GM21529 (cell line): ENCODE data around the gene PIP4K2B.
A peak's percentile ranks its signal among the peaks of the same experiment; 100 is the strongest.

Experiments
- ATAC-seq: cut with Tn5 transposase; IDR thresholded peaks from one replicate; pipeline ENCODE4 v1.9.1; 2021; ENCODE audit not compliant: unreplicated experiment

The PIP4K2B gene

DNA sequence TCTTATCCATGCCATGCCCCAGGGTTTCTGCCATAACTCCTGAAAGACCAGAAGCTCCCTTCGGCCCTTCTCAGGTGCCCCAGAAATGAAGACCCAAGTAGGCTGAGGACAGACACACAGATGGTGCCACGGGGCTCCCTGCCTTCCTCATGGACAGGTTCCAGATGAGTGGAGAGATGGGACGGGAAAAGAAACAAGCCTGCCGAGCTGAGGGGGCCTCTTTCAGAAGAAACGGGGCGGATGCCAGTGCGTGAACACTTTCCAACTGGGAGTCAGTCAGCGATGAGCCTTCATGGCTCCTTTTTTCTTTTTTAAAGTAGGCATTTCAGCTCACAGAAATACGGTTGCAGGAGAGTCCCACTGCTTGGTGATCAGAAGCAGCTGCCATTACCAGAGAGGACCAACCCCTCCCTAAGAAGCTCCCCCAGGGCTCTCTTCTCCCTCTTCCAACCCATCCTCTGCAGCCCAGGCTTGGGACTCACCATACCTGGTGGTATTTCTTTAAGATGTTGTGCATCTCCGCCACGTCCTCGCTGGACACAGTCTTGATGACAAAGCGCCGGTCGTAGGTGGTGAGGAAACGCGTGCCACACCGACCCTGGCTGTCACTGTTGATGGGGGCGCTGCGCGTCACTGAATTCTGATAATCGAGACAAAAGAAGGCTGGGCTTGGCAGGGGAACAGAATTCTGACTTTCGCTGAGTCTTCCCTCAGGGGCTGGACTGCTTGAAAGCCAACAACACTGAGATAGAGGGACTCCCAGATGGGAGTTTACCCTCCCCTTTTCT, 19.2 kb downstream of the PIP4K2B start:
- ATAC-seq = no peak

DNA sequence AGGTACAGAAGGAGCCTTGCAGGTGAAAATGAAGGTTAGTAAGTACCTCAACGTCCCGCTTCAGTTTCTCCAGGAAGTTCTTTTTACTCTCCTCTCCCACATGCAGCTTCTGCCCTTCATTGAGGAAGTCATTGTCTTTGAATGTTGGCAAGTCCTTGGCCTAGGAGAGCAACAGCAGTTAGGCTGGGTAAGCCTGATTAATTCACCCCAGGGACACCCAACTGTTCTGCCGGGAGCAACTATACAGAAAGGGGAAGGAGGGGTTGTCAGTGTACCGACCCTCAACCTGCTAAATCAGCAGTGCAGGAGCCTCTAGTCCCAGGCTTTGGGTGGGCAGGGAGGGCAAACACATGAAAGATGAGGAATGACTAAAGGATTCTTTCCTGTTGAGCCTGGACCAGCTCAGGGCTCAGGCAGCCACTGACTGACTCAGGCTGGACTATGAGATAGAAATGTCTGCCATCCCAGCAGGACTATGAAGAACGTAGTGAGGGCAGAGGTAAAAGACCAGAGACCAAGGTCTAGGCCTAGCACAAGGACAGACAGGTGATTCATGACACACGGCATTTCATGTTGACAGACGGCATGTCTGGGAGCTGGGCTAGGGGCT, 21.6 kb downstream of the PIP4K2B start:
- ATAC-seq = no peak

DNA sequence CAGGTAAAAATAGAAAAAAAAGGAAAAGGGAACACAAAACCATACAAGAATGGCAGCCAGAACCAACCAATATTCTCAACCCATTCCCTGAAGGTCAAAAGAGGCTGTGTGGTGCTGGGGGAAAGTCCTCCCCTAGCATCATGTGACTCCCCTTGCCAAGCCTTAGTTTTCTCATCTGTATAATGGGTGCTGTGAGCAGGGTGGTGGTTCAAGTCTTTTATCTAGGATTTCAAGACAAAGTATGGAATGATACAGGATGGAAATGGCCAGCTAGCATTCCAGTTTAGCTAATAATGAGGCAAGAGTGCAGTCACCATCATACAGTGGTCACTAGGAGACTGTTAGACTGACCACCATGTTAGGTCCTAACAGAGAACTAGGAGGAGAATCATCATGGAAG, 26.1 kb downstream of the PIP4K2B start:
- ATAC-seq = no peak

DNA sequence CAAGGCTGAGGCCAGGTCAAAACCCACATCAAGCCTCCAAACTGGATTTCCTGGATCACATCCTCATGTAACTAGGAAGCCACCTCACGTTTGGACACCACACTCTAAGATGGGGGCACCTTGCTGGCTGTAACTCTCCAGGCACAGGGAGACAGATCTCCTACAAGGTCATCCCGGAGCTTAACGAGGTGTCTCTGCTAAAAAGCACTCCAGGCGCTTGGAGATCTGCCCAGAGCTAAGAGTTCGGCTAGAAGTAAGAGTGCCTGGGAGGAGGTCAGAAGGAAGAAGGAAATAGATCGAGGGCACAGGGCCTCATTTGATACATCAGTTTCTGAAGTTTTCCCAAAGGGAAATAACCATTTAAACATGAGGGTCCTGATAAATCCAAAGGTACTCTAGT, 30.9 kb downstream of the PIP4K2B start:
- ATAC-seq = no peak

DNA sequence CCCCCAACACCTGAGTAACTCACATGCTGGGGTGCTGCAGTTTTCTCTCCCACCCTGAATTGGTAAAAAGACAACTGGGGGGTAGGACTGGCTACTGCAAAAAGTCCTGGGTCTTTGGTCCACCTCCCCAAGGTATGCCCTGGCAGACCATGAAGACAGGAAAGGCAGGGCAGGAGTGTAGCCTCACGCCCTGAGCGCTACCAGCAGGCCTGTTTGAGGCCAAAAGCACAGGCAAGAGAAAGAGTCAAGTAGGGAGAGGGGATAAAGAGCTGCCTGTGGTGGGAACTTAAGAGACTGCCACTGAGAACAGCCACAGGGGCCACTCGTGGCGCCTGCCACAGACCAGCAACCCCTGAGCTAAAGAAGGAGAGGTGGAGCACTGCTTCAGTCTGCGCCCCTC, 33.0 kb downstream of the PIP4K2B start:
- ATAC-seq = no peak

DNA sequence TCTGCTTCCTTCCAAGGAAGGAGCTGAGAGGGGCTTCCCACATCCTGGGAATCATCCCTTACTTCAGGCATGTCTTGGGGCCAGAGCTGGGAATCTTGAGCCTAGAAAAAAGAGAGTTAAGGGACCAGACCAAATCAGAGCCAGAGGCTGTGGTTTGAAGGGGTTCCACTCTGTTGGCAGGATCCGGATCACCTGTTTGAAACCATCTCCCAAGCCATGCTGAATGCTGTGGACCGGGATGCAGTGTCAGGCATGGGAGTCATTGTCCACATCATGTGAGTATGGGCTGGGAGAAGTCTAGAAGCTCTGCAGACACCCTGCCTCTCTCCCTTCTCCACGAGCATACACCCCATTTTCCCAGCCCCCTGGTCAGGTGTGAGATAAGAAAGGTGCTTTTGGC, 37.1 kb downstream of the PIP4K2B start:
- no peak for ATAC-seq

DNA sequence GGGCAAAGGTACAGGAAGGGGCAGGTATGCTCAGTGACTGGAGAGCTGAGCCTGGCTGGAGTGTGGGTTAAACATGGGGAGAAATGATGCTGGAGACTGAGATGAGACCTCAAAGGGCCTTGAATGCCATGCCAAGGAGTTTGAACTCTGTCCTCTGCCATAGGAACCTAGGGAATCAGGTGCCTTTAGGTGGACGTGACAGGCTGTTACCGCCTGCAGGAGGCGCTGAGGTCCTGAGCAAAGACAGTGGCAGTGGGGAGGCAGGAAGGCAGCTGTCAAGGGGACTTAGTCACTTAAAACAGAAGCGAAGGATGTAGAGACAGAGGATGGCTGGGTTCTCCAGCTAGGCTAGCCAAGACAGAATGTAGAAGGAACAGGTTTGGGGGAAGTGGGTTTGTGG, 37.7 kb downstream of the PIP4K2B start:
- ATAC-seq = no peak

DNA sequence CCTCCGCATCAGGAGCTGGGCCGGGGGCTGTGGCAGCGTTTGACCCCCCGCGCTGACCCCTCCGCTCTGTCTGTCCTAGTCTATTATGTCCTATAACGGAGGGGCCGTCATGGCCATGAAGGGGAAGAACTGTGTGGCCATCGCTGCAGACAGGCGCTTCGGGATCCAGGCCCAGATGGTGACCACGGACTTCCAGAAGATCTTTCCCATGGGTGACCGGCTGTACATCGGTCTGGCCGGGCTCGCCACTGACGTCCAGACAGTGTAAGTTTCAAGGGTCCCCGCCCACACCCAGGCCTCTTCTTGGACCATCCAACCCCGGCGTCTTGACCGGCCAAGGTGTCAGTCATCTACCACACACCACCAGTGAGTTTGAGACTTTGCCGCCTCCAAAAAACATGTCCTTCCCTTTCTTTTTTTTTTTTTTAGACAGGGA, 46.3 kb downstream of the PIP4K2B start:
- no peak for ATAC-seq

DNA sequence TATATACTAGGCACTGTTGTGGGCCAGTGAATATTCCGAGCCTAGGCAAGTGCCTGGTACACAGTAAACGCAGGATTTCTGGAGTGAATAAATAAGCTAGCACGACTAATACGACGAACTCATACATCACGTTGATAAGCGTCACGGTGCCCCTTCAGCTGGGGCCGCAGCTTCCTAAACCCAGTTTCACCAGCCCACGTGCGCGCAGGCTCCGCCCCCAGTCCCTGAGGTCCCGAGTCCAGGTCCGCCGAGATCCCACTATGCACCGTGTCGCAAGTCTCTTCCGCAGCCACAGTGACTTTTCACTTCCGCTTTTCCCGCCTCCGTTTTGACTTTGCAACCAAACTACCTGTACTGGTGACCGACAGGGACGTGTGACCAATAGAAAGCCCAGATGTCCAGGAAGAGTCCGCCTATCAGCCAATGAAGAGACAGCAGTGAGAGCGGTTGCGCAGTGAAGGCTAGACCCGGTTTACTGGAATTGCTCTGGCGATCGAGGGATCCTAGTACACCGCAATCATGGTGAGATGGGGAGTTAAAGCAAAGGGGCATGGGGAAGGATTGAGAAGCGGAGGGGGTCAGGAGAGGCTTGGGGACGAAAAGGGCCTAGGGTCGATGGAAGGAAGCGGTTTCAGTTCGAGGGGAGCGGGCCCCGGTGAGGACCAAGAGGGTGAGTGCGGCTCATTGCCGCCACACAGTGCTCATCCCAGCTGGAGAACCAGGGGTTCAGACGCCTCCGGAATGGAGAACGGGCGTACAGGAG, 46.9 kb downstream of the PIP4K2B start, which contains the start of gene PSMB3:
Gene PSMB3 (plus strand): TSS at position 434 of the 763 bp plus-strand sequence. CDS start 86 bp downstream, at position 520.
- peak; percentile 78 for ATAC-seq

DNA sequence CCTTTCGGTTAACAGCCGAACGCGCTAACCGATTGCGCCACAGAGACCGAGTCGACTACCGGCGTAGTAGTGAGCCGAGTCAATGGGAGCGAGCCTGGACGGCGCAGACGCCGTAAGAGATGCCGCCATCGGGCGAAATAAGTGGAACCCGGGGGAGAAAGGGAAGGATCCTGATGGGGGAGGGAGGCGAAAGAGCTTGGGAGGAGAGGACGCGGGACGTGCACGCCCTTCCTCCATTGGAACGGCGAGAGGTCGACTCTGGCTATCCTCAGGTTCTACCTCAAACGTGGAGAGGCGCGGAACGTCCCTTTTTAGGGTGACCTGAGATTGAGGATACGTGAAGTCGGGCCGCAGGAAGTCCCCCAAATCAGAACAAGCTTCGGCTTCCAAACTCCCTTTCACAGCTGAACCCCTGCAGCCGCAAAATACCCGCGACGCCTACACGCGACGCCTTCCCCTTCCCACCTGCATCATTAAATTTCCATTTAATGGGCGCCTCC, 47.5 kb downstream of the PIP4K2B start:
- peak; percentile 6 for ATAC-seq

DNA sequence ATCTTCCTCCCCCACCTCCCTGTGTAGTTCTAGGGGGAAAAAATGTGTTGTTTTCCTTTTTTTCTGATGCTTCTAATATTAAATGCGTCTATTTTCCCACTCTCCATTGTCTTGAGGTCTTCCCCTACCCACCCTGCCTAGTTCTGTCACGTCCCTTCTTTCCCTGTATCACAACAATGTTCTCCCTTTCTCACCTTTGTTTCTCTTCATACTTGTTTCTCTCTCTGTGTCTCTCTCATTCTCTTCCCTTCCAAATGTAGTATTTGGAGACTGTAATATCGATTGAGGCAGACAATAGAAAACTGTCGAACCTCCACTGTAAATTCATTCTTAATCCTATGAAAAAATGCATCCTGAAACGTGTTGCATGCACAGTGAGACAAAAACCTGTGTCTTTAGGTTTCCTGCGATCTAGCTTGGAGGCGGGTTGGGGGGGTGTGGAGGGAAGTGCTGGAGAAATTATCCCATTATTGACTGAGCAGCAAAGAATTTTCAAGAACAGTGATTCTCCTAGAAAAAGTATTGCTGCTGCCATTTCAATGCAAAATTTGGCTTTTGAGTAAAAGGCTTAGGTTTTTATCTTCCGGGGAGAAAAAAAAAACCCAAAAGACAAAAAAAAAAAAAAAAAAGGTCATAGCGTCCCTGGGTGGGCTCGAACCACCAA, 48.1 kb downstream of the PIP4K2B start:
- ATAC-seq = no peak

DNA sequence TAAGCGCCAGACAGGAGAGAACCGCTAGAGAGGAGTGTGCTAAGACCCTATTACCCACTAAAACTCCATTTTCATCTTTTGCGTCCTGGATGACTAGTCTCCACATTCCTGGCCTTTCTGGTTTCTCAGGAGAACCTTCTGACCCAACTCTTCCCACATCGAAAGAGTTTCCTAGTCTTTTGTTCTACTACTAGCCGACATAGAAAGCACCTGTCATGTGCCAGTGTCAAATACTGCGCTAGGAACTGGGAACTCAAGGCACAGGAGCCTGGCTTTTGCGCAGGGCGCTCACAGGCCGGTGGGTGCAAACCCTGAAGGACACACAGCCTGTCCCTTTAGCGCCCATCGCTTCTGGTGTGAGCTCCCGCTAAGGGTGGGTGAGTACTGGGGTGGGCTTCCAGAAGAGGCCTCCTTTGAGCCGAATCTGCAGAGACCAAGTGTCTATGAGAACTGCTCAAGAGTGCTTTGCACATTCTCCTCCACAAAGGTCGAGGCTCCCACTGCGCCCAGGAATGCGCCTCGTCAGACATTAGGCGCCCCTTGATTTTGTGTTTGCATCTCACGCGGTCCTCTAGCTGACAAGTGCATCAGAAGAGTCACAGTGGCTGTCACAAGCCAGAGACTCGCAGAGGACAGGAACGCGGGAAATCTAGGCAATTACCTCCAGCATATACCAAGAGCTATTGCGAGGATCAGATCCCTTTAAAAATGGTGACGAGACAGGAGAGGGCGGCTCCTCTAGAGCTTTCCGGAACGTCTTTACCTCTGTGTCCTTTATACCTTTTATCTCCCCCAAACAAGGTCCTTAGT, 48.8 kb downstream of the PIP4K2B start:
- ATAC-seq = no peak

DNA sequence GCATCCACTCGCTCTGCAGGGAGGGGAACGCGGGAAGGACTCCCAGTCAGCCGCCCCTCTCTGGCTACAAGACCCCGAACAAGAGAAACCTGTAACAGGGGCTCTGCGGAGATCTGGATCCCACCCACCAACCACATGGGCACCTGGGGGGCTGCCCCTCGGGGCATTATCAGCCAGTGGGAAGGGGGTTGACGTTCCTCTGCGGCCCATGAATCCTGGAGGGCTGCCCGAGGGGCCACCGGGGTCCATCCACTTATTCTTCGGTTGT, 49.4 kb downstream of the PIP4K2B start:
- ATAC-seq = no peak

DNA sequence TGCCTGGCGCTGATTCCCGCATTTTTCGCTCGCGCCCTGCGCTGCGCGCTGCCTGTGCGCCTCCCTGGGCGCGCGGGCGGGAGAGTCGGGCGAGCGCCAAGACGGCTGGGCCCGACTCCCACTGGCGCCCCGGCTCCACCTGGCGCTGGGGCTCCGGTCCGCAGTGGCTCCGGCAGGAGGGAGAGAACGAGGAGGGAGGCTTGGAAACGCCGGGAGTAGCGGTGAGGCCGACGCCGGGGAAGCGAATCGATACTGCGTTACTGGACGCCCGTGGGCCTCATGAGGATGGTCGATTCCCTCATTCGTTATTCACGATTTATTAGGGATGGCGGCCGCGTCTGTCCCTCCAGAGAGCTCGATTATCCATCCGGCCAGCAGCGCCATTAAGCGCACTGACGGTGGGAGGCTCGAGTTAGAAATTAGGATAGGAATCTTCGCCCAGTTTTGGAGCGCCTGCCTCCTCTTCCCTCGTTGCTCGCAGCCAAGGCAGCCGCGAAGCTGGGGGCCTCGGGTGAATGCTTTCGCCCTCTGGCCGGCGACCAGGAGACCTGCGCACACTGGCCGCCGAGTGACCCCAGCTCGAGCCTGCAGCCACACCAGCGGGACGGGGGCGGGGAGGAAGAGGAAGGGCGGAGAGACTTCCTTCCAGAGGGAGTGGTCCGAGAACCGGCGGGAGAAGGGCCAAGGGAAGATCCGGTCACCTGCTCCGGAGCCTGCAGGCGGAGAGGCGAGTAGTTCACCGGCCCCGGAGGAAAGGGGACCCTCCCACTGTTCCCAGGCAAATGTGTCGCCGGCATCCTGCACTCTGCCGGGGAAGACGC, 49.9 kb downstream of the PIP4K2B start:
- no peak for ATAC-seq

DNA sequence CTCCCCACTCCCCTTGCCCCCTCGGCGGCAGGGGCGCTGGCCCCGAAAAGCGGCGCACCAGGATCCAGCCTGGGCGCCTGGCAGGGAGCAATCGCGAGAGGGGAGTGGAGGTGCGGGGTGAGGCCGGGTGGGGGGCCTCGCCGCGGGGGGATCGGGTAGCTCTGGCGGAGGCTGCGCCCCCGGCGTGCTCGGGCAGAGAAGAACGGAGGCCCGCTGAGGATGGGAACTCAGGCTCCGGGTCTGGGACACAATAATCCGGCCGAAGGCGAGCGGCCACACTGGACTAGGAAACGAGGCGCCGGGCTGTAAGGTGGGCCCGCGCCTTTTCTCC, 50.5 kb downstream of the PIP4K2B start:
- ATAC-seq = no peak

DNA sequence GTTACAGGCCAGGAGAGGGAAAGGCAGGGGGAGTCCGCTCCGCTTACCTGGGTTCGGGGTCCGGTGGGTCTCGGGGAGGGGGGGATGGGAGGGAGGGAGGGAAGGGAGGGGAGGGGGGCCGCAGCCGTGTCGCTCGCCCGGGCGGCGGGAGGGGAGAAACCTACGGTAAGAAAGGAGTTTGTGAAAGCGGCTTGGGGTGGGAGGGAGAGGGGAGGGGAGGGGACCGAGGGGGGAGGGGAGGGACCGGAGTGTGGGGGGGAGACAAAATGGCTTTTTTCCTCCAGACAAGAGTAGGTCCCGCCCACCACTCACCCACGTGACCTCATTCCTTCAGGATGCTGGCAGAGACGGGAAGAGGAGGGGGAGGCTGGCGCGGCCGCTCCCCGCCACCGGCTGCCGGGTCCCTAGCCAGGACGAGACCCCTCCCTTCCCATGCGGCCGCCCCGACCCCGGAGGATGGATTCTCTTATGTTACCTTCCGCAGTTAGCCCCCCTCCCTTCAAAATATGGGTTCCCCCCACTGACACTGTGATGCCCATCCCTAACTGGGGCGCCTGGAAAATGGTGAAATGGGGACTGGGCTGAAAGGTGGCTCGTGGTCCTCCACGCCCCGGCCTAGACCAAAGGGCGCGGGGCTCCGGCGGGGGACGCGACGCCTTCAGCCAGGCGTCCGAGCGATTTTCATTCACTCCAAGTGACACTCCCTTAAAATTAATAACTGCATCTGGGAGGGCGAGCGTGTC, 51.0 kb downstream of the PIP4K2B start, which contains the start of gene PCGF2:
Gene PCGF2 (minus strand): TSS at position 188 of the 743 bp plus-strand sequence. CDS start 7,934 bp downstream, outside the sequence.
- no peak for ATAC-seq

DNA sequence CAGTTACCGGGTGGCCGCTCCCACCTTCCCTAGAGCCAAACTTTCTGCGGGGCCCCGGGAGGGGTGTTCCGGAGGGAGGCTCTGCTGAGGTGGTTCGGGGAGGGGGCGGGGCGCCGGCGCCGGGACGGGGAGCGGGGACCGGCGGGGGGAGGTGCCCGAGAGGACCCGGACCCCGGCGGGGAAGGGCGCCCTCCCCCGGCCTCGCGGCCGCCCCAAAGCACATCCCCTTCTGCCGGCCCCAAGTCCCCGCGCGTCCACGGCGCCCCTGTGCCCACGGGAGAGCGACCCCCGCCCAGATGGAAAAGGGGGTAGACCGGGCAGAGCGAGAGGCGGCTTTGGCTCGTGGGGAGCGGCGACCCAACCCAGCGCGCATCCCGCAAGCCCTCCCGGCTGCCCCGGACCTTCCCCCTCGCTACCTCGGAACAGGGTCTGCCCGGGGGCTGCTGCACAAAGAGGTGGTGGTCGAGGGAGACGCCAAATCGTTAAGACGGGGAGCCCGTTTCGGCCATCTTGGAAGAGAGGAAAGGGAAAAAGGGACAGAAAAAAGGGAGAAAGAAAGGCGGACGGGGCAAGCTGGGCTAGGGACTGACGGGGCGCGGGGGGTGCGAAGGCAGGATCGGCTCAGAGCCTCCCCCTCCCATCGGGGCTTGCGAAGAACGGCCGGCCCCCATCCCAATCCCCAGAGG, 51.8 kb downstream of the PIP4K2B start:
- no peak for ATAC-seq

DNA sequence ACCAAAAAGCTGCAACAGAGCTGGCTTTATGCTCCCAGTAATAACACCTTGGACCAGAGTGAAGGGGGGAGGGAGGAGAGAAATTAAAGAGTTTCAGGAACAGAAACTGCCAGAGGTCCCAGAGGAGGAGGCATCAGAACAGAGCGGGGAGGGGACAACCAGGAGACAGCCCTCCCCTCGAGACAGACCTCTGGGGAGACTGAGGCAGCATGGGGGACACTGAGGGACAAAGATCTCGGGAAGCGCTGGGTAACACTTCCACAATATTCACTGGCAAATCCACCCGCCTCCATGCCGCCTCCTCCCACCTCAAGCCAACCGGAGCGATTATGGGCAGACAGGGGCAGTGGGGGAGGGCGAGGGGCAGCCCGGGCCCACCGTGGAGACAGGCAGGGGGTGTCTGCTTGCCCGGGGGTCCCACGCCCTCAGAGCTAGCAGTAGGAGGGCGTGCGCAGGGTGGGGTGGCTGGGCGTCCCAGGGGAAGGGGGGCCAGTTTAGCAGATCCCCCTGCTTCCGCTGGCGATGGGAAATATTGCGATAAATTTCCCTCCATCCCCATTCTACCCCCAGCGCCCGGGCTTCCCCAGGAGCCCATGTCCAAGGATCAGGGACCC, 52.4 kb downstream of the PIP4K2B start:
- no peak for ATAC-seq
